Tibial artery (tissue), 4 donors: ENCODE measurements around the gene SMYD3.
"Not testable (repeated sequence)": the region's sequence is repeated elsewhere in the genome, so short reads cannot be mapped to it uniquely, and the experiment has no call there.

Experiments used
- DNase-seq, 2 donors: peaks; one replicate each; pipeline ENCODE4 v3.0.0-alpha.2; 2019
- H3K27ac ChIP-seq, 2 donors: fragments of 200-600 bp; sonication (generic) in 1 of 2; 1 replicate in 1 of 2; 2 replicates in 1 of 2; pipeline ENCODE4 v1.5.1; 2018 to 2019; ENCODE audit warnings: mild to moderate bottlenecking in 1 of 2
- H3K27me3 ChIP-seq, 2 donors: fragments of 200-600 bp; sonication (generic) in 1 of 2; one replicate each; pipeline versions ENCODE4 v1.5.1 to v1.6.0; 2016 to 2019
- H3K36me3 ChIP-seq, 3 donors: fragments of 200-600 bp; sonication (generic) in 2 of 3; one replicate each; pipeline ENCODE4 v1.5.1; 2016 to 2019; ENCODE audit warnings: mild to moderate bottlenecking in 2 of 3
- H3K4me1 ChIP-seq, 4 donors: fragments of 200-600 bp; sonication (generic) in 2 of 4; 1 replicate in 3 of 4; 2 replicates in 1 of 4; pipeline ENCODE4 v1.5.1; 2016 to 2019
- H3K4me3 ChIP-seq, 2 donors: fragments of 200-600 bp; sonication (generic) in 1 of 2; 1 replicate in 1 of 2; 2 replicates in 1 of 2; pipeline ENCODE4 v1.5.1; 2018 to 2019; ENCODE audit warnings: mild to moderate bottlenecking in 2 of 2
- H3K9me3 ChIP-seq, 3 donors: fragments of 200-600 bp; sonication (generic) in 1 of 3; one replicate each; pipeline ENCODE4 v1.5.1; 2016 to 2019
- CTCF ChIP-seq, 2 experiments: fragments of 200-600 bp in 1 of 2; fragments of 450-650 bp in 1 of 2; IDR thresholded peaks; one replicate each; pipeline ENCODE4 v1.5.1; 2017 to 2019; ENCODE audit warnings: antibody characterized with exemption in 2 of 2, mild to moderate bottlenecking in 1 of 2, moderate library complexity in 1 of 2
- intact Hi-C: fragments of 100-400 bp; cut with DNase I; formaldehyde crosslinking; loops from one replicate; pipeline ENCODE4 v1.15.0; 2023; ENCODE audit warnings: low total_unique reads

SMYD3 gene

DNA sequence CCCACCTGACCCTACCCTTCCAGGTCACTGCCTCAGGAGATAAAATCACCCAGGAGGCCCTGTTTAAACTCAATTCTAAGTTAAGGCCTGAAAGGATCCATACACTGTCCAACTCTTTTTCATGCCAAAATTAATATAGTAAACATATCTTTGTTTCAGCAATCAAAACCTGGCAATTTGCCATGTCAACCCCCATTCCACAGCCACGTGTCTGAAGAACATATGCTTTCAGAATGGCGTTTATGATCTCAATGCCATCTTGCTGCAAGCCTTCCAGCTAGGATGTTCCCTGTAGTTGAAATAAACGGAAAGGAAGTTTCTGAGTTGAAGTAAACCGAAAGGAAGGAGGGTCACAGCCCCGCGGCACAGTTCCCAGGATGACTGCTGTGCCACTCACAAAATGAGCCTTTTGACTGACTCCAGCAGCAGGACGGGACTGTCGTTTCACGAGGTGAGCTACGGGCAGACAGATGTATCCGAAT, 472.0 kb downstream of the SMYD3 start:
- H3K36me3 ChIP-seq = no peaks in the 10 kb centered on the region
- no peak for DNase-seq
- no peak for TF ChIP-seq CTCF (IDR thresholded peaks at IDR 0.05)
- H3K9me3 ChIP-seq = no peaks in the 10 kb centered on the region
- no peaks in the 10 kb centered on the region for H3K27me3 ChIP-seq
- no peaks in the 10 kb centered on the region for H3K4me1 ChIP-seq
- intact Hi-C loops = no loop called here
- no peak overlapping the region for H3K27ac ChIP-seq
- no peak overlapping the region for H3K4me3 ChIP-seq

DNA sequence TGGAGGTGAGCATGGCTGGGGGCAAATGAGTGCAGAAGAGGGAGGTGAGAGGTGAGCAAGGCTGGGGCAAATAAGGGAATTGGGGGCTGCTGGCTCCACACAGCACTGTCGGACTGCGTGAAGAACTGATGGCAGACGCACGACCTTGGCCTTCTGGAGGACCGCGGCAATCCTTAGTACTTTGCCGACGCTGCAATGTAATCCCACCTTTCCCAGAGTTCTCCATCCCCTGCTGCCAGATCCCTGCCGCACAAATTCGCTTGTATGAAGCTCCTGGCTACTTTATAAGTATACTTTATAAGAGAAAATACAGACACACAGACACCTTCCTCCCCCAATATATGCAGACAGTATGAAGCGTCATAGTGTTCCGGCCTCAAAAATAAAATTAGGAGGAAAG, 472.4 kb downstream of the SMYD3 start:
- no peak for DNase-seq
- Histone ChIP-seq H3K27ac (no peak overlapping the region), H3K4me1 (no peaks in the 10 kb centered on the region), H3K4me3 (no peak overlapping the region), H3K36me3 (no peaks in the 10 kb centered on the region), H3K9me3 (no peaks in the 10 kb centered on the region), H3K27me3 (no peaks in the 10 kb centered on the region)
- TF ChIP-seq CTCF (IDR thresholded peaks at IDR 0.05) = no peak
- intact Hi-C loops = no loop called here

DNA sequence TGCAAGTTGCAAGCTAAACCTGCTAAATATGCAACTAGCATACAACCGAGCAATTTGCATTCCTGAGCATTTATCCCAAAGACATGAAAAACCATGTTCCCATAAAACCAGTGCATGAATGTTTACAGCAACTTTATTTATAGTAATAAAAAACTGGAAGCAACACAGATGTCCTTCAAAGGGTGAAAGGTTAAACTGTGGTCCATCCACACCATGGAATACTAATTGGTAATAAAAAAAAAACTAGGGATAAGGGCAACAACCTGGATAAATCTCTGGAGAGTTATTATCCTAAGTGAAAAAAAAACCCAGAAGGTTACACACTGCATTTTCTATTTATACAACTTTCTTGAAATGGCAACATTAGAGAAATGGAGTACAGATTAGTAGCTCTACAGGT, 474.1 kb downstream of the SMYD3 start:
- Histone ChIP-seq H3K9me3 (no peaks in the 10 kb centered on the region), H3K4me3 (no peak overlapping the region), H3K27ac (no peak overlapping the region), H3K36me3 (no peaks in the 10 kb centered on the region), H3K27me3 (no peaks in the 10 kb centered on the region), H3K4me1 (no peaks in the 10 kb centered on the region)
- no peak for TF ChIP-seq CTCF (IDR thresholded peaks at IDR 0.05)
- intact Hi-C loops = no loop called here
- DNase-seq = no peak

DNA sequence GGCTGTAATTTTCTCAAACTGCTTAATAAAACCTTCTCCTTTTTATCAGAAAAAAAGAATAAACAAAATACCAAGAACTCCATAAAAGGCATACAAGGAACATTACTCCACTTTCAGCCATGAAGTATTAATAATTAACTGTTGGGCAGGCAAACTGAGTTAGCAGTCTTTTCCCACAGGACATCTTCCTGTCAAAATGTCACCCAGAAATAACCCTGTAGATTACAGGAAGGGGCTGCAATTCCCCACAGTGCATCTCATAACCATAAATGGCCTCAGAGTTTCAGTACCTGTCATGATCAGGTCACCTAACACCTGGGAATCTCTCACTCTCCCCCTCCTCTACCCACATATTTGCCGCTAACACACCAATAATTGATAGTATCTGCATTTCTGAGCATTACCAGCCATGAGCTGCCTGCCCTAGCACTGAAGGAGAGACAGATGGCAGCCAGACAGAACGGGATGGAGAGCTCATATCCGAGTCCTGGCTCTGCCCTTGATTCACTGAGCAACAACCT, 475.0 kb downstream of the SMYD3 start:
- no peak overlapping the region for H3K4me3 ChIP-seq
- H3K27ac ChIP-seq = no peak overlapping the region
- H3K4me1 ChIP-seq = no peaks in the 10 kb centered on the region
- no peaks in the 10 kb centered on the region for H3K36me3 ChIP-seq
- intact Hi-C loops = no loop called here
- H3K9me3 ChIP-seq = no peaks in the 10 kb centered on the region
- no peaks in the 10 kb centered on the region for H3K27me3 ChIP-seq
- no peak for TF ChIP-seq CTCF (IDR thresholded peaks at IDR 0.05)
- no peak for DNase-seq

DNA sequence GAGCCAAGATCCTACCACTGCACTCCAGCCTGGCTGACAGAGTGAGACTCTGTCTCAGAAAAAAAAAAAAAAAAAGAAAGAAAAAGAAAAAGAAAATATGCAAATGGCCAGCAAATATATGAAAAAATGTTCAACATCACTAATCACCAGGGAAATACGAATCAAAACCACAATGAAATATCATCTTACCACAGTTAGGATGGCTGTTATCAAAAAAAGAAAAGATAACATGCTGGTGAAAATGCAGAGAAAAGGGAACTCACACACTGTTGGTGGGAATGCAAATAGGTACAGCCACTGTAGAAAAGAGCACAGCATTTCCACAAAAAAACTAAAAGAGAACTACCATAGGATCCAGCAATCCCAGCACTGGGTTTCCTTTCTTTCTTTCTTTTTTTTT, 477.5 kb downstream of the SMYD3 start:
- intact Hi-C loops = no loop called here
- no peak overlapping the region for H3K27ac ChIP-seq
- TF ChIP-seq CTCF (IDR thresholded peaks at IDR 0.05) = no peak
- no peak for DNase-seq
- H3K27me3 ChIP-seq = no peaks in the 10 kb centered on the region
- H3K4me1 ChIP-seq = no peaks in the 10 kb centered on the region
- no peaks in the 10 kb centered on the region for H3K36me3 ChIP-seq
- no peak overlapping the region for H3K4me3 ChIP-seq
- H3K9me3 ChIP-seq = no peaks in the 10 kb centered on the region

DNA sequence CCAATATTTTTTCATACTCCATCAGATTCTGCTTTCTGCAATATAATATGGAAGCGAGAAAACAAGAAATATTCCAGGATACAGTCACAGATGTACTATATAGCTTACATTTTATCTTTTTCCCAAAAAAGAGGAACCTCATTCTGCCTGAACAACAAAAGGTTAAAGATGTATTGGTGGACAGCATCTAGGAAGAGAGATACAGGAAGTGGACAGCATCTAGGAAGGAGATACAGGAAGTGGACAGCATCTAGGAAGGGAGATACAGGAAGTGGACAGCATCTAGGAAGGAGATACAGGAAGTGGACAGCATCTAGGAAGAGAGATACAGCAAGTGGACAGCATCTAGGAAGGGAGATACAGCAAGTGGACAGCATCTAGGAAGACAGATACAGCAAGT, 483.0 kb downstream of the SMYD3 start:
- H3K9me3 ChIP-seq, H3K27ac ChIP-seq, H3K27me3 ChIP-seq, H3K4me1 ChIP-seq, H3K36me3 ChIP-seq, H3K4me3 ChIP-seq, intact Hi-C loops, DNase-seq: not testable (repeated sequence)
